Tongue (tissue), 2 donors: ENCODE results near the gene FPGS. TPM values are rescaled to one million over a fixed set of nuclear protein-coding genes. Genes with fewer than 3 reads are reported as not detected.
"Not testable (repeated sequence)": the region's sequence is repeated elsewhere in the genome, so short reads cannot be mapped to it uniquely, and the experiment has no call there.

Experiments
- DNase-seq: peaks from one replicate; pipeline ENCODE4 v3.0.0-alpha.2; 2015
- total RNA-seq: library from RNA; depleted of rRNA; stranded (reverse); fragments of >200 nt; gene quantifications from one replicate; pipeline ENCODE4 v1.2.3, GENCODE V29; 2014

The FPGS gene
- total RNA-seq, 1 donor from 2014 or later = 52.9 TPM

DNA sequence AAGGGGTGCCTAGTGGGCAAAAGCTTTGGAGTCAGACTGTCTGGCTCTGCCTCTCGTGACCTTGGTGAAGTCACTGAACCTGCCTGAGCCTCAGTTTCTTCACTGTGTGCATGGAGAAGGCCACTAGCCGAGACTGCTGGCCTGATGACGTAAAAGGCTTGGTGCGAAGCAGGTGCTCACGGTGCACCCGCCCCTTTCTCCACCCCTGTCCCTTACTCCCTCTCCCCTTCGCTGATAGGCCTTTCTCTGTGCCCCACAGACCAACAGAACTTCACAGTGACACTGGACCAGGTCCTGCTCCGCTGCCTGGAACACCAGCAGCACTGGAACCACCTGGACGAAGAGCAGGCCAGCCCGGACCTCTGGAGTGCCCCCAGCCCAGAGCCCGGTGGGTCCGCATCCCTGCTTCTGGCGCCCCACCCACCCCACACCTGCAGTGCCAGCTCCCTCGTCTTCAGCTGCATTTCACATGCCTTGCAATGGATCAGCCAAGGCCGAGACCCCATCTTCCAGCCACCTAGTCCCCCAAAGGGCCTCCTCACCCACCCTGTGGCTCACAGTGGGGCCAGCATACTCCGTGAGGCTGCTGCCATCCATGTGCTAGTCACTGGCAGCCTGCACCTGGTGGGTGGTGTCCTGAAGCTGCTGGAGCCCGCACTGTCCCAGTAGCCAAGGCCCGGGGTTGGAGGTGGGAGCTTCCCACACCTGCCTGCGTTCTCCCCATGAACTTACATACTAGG, 10.4 kb downstream of the FPGS start:
- DNase-seq = no peak

DNA sequence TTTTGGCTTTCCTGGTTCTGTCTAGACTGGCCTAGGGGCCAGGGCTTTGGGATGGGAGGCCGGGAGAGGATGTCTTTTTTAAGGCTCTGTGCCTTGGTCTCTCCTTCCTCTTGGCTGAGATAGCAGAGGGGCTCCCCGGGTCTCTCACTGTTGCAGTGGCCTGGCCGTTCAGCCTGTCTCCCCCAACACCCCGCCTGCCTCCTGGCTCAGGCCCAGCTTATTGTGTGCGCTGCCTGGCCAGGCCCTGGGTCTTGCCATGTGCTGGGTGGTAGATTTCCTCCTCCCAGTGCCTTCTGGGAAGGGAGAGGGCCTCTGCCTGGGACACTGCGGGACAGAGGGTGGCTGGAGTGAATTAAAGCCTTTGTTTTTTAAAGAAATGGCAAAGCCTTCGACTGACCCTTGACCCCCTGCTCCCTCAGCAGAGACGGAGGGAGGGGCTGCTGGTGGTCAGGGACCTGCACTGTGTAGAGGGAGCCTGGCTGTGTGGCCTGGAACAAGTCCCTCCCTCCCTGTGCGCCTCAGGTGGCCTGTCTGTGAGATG, 11.1 kb downstream of the FPGS start:
- no peak for DNase-seq

DNA sequence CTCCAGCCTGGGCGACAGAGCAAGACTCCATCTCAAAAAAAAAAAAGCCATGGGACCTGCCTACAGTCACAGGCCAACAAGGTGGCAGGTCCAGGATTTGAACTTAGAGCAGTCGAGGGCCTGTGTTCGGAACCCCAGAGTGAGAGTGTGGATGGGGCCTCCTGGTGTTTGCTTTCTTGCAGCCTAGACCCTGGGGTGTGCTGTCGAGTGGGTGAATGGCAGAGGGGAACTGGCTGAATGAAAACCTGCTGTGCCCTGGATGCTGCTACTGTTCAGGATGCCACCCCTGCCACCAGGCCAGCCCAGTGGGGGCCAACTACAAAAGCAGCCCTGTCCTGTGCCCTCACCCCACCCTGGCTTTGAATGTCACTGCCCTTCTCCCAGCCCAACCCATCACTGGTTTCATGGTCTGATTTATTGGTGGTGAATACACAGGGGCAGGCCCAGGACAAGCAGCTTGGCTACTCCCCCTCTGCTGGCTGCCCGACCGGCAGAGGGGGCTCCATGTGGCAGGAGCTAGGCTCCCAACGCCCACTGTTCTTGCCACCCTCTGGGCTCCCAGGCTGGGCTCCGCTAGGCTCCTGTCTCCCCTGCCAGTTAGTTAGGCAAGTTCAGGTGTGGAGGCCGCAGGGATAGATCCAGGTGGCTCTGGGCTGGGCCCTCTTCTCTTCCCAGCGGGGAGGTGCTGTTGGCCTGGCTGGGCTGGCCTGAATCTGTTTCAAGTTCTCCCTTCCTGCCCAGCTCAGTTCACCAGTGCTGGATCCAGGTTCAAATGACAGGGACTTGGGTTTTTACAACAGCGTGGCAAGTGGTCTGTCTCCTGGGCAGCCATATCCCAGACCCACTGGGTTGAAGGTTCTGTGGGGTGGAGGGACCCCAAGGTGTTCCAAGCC, 12.2 kb downstream of the FPGS start:
- DNase-seq = no peak

DNA sequence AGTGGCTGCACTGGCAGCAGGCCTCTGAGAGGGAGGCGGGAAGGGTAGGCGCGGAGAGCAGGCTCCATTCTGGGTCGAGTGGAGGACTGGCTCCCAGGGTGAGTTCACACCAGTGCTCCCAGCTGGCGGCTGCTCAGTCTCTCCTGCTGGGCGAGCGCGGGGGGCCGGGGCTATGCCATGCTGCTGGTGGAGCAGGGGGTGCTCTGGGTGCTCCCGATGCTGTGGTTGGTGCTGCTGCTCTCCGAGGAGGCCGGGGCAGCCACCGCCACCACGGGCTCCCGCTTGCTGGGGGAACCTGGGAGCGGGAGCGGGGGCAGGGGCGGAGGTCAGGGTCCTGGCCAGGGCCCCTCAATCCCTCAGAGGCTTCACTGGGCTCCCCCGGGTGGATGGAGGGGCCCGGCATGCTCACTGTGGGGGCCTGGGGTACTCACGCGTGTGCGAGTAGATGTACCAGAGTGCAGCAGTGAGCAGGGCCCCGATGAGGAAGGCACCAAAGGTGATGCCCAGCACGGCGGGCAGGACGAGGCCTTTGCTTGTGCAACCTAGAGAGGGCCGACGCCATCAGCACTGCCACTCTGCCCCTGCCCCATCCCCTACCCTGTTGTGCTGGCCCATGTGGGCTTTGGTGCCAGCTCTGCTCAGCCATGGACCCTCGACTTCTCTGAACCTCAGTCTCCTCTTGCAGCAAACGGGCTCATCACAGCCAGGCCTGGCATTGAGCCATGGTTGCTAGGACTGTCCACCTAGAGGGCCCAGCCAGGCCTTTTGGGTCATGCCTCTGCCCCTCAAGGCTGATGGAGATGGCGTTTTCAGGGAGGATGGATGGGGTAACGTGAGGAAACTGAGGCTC, 13.1 kb downstream of the FPGS start:
- DNase-seq = no peak

DNA sequence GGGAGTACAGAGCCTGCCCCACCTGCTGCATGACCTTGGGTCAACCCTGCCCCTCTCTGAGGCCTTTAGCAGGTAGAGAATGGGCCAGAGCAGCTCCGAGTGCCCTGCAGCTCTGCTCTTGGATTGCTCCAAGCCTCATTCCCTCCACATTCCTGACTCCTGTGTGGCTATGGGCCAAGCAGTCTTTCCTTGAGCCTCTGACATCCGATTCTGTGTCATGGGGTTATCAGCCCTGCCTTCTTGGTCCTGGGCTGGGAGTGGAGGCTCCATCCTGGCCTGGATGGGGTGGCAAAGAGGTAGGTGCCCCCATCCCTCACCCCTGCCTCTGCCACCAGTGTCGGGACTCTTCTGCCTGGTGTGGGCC, 13.7 kb downstream of the FPGS start:
- DNase-seq = no peak

DNA sequence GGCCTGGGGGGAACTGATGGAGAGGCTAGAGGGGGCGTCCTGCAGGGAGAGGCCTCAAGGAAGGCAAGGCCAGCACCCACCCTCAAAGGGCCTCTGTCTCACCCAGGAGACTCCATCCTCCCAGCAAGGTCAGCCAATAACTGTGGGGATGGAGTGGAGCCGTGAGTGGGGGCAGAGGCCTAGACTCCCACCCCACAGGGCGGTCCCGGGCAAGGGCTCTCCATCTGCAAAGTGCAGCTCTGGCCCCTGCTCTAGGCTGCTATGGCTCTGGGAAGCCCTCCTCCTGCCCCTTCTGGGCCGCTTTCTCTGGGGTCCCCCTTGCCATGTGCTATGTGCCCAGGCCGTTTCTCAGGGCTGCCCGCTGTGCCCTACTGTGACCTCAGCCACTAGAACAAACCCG, 14.0 kb downstream of the FPGS start:
- no peak for DNase-seq

DNA sequence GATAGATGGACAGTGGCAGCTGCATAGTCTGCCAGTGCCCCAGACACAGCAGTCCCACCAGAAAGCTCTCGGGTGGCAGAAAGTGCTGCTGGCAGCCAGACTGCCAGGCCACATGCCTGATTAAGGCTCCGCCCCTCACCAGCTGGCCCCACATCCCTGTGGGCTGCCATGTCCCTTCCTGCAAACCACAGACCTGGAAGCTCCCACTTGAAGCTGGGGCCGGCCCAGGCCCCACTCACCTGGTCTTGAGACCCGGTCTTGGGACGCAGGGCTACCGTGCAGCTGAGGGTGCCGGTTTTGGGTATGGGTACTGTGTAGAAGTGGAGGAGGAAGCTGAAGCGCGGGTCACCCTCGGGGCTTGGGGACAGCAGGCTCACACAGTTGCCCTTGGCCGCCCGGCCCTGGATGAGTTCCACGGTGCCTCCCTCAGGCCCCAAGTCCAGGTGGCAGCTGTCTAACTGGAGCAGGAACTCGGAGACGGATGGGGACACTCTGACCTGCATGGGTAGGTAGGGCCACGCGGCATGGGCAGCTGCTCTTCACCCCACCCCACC, 15.3 kb downstream of the FPGS start:
- DNase-seq = peak; percentile 93

DNA sequence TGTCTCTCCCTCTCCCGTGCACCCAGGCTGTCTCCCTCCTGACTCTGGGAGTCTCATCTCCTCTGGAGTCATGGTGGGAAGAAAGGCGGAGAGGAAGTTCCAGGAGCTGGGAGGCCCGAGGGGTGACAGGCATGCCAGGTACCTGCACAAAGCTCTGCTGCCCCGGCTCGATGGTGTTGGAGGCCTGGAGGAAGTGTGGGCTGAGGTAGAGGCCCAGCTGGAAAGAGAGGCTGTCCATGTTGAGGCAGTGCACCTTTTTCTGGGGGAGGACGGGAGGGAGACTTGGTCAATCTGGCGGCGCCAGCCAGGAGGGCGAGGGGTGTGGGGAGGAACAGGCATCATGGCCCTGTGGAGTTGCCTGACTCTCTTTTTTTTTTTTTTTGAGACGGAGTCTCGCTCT, 15.9 kb downstream of the FPGS start:
- no peak for DNase-seq

DNA sequence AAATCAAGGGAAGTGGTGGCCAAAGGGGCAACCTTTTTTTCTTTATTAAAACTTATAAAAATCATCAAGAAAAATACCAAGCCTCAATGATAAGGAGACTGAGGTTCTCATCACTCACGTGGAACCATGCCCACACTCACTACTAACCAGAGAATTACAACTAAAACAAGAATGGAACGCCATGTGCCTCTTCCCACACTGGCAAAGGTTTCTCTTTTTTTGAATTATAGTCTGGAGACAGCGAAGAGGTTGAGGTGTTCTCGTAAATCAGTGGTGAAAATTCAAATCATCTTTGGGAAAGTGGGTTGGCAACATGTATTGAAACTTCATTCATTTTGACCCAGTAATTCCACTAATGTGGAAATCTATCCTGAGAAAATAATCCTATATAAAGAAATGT, 19.4 kb downstream of the FPGS start:
- DNase-seq = no peak

DNA sequence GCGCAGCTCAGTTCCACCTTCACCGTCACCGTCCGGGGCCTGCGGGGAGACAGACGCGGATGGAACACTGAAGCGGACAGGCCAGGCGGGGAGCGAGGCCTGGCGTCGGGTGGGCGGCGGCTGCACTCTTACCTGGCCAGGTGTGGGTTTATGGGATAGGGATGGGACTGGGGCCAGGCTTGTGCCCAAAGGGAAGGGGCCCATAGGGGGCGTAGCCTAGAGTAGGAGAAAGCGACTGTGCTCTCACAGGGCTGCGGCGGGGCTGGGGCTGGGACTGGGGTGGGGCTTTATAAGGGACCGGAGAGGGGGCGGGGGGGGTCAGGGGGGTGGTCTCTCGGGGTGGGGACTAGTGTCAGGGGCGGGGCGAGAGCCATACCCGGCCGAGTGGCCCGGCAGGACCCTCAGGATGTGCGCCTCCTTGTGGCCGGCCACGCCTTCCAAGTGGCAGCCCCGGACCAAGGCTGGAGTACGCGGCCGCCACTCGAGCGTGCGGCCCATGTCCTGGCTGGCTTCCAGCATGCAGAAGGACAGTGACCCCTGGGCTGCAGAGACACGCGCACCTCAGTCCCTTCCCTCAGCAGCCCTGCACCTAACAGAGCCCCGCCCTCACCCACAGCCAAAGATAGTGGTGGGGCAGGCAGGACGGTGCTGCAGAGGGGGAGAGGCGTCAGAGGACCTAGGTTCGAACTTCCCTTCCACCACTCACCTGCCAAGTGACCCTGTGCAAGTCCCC, 22.8 kb downstream of the FPGS start:
- peak; percentile 61 for DNase-seq

DNA sequence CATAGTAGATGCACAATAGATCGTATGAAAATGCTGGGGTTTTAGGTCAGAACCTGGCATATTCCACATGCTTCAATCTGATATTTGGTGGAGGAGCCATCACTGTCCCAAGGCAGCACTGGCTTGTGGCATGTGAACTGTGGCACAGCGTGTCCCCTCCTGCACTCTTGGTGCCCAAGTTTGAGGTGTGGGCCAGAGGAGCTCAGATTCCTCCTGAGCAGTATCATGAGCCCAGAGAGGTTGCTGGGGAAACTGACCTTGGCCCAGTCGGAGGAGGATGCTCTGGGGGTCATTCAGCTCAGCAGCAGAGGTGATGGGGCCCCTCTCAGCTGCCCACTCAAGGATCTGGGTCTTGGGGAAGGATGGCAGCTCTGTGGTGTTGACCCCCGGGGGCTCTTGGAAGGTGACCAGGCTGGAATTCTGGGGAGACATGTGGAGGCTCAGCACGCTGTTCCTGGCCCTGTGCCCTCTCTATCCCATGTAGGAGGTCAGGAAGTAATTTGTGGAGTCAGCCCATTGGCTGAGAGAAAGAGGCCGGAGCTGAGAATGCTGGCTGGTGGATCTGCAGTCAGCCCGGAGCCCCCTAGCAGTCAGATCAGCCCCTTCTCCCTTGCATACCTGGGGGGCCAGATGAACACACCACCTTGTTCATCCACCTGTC, 23.7 kb downstream of the FPGS start:
- no peak for DNase-seq

DNA sequence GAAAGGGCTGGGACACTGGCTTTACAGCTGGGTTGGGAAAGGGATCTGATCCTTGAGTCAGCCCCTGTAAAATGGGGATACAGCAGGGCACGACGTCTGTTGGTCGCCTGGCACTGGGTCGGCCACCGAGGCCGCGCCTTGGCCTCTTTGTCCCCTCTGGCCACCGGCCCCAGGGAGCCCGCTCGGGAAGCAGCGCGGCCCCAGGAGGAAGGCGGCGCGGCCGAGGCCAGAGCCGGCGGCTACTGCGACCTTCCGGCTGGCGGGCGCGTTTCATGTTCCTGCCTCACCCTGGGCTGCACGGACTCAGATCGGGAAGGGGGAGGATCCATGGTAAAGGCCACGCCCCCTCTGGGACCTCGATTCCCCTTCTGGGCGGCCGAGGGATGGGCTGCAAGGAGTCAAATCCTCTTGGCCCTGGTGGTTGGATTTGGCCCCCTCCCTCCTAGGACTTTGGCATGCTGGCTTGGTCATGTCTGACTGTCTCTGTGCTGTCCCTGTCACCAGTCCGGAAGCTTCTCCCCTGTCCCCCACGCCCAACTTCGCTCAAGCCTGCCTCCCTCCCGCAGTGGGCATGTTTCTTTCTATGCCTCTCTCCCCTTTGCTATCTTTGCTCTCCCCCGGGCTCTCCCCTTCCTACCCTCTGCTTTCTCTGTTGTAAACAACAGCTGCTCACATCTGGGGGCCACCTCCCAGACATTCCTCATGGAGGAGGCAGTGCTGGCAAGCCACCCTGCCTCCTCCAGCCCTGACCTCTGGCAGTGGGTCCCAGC, 25.8 kb downstream of the FPGS start:
- peak; percentile 93 for DNase-seq

DNA sequence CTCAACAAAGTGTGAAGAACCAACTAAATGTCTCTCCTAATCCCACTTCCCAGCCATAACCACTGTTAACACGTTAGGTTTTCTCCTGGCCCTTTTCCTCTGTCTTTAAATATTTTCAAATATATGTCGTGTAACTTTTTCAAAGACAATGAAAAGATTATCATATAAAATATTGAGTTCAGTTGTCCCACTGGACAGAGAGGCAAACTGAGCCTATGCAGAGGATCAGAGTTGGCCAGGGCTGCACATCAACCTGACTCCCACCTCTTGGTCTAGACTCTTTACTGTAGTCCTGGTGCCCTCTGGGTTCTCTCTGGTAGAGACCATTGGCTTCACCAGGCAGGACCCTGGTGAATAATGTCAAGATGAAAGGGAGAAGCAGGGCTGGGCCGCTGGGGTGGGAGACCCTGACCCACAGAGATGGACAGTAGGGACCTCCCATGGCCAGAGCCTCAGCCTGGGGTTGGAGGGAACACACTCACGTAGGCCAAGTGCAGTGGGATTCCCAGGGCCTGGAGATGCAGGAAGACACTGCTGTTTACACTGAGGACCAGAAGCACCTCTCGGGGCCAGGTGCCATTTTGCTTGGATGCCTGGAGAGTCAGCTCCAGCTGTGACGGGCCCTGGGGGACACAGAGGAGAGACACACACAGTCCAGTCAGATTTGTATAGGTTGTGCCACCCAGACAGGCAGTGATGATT, 26.7 kb downstream of the FPGS start:
- DNase-seq = no peak

DNA sequence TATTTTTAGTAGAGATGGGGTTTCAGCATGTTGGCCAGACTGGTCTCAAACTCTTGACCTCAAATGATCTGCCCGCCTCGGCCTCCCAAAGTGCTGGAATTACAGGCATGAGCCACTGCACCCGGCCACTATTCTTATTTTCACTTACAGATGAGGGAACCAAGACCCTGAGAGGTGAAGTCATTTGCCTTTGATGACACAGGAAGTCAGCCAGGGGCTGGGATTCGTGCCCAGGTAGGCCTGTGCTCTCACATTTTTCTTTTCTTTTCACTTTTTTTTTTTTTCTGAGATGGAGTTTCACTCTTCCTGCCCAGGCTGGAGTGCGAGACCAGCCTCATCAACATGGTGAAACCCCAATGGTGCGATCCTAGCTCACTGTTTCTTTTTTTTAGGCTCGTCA, 29.6 kb downstream of the FPGS start:
- DNase-seq = no peak

DNA sequence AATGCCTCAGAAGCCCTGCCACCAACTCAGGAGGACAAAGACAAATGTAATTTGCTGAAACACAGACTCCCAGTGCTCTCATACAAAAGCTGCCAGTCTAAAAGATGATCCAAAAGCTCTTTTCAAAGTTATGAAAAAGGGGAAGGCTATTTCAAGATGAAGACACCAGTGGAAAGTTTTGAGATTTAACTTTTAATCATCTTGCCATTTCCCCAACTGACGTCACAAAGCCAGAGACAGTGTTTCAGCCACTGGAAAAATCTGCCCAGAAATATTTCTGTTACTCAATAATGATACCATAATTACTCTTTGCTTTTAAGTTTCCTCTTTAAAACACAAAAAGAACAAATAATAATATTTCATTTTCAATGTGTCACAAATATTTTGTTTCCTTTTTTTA, 30.9 kb downstream of the FPGS start:
- DNase-seq = no peak

DNA sequence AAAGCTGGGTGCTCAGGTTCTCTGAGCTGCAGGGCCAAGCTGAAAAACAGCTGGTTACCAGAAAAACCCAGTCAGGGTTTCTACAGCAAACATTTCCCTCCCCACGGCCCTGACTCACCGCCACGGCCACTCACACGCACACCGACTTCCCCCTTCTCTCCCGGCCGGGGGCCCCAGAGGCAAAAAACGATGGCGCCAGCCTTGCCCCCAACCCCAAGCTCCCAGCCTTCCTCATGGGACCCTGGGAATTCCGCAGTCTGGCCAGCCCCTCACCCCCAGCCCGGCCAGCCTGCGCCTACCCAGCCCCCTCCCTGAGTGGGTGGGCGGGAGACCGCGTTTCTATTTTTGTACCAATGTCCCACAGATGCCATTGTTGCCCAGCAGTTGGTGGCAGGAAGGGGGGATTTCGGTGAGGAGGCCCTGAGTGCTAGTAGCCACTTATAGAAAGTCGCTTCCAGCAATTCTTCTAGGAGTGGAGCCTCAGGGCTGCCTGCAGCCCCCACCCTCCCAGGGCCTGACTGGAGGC, 33.4 kb downstream of the FPGS start:
- DNase-seq = peak; percentile 64

DNA sequence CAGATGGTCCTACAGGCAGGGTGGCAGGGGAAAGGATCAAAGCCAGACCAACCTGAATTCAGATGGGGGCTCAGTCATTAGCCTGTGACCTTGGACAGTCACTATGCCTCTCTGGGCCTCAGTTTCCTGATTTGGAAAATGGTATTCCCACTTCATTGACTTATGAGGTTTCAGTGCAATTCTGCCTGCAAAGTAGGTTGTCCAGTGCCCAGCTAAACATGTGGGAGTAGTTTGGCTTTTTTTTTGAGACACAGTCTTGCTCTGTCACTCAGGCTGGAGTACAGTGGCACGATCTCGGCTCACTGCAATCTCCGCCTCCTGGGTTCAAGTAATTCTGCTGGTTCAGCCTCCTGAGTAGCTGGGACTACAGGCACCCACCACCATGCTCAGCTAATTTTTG, 33.9 kb downstream of the FPGS start:
- not testable (repeated sequence) for DNase-seq

DNA sequence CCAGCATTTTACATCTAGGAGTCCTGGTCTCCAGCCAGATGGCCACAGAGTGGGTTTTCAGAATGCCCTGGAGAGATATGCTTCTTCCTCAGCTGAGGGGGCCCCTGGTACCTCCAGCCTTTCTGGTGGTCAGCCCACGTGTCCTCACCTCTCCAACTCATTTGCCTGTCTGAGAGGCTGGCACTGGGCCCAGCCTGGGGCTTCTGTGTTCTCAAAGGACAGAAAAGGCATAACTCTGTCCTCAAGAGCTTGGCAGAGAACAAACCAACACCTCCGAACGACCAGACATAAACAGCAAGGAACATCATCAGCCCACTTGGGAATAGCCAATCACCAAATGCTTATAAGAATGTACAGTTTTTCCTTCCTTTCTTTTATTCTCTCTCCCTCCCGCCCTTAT, 34.7 kb downstream of the FPGS start:
- DNase-seq = no peak
